ENCODE results near the gene FFAR2.

DNA sequence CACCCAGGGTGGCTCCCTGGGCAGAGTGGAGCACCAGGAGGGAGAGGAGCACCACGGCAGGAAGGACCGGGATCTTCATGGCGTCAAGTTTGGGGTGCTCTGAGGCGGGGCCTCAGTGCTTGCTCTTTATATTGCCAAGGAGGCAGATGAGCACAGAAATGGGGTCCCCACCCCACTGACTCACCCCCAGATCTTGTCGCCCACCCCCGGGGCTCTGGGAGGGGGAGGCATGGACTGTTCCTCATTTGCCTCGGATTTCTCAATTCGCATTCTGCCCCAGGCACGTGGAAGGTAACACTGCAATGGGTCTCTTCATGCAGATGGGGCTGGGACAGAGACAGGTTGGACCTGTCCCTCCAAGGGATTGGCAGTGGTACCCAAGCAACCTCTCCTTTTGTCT lies 42.3 kb downstream of the FFAR2 start, which contains the start of gene KRTDAP:
- TF ChIP-seq CTCF (IDR thresholded peaks at IDR 0.05) = no peak
- no peak for TF ChIP-seq POLR2A (IDR thresholded peaks at IDR 0.05)

Measured in suprapubic skin (tissue), 3 donors.